ENCODE measurements around the gene VPS4B.
"Not testable (repeated sequence)": the region's sequence is repeated elsewhere in the genome, so short reads cannot be mapped to it uniquely, and the experiment has no call there.

Gene VPS4B

GRCh38 chr18:63366213-63367052, 55.8 kb downstream of the VPS4B start:
- peak; percentile 66 for DNase-seq

GRCh38 chr18:63365876-63366212, 56.4 kb downstream of the VPS4B start:
- no peak for DNase-seq

GRCh38 chr18:63363951-63364350, 58.3 kb downstream of the VPS4B start:
- DNase-seq: no peak

- DNase-seq: not testable (repeated sequence)
Observed at GRCh38 chr18:63363420-63363819, 58.9 kb downstream of the VPS4B start.

GRCh38 chr18:63356272-63356896, 65.9 kb downstream of the VPS4B start:
- DNase-seq: no peak

GRCh38 chr18:63350230-63350629, 72.0 kb downstream of the VPS4B start:
- no peak for DNase-seq

- DNase-seq: peak; percentile 86
Observed at GRCh38 chr18:63348508-63349136, 73.7 kb downstream of the VPS4B start.

- no peak for DNase-seq
Observed at GRCh38 chr18:63346480-63347183, 75.6 kb downstream of the VPS4B start.

- no peak for DNase-seq
Observed at GRCh38 chr18:63346031-63346430, 76.2 kb downstream of the VPS4B start.

- DNase-seq: no peak
Observed at GRCh38 chr18:63344918-63345317, 77.4 kb downstream of the VPS4B start.

- DNase-seq: no peak
Observed at GRCh38 chr18:63344263-63344662, 78.0 kb downstream of the VPS4B start.

- no peak for DNase-seq
Observed at GRCh38 chr18:63342206-63342605, 80.1 kb downstream of the VPS4B start.

GRCh38 chr18:63339920-63340484, 82.3 kb downstream of the VPS4B start:
- peak; percentile 59 for DNase-seq

All from RPMI8226 (cell line).